Measurements from ENCODE around the gene IL21.

GRCh38 chr4:122668241-122668640, 47.4 kb upstream of the IL21 start:
- no peak for TF ChIP-seq CTCF (IDR thresholded peaks at IDR 0.05)
- no peak for TF ChIP-seq POLR2AphosphoS5 (IDR thresholded peaks at IDR 0.05; ENCODE audit: insufficient read depth in 1 of 2, low read depth in 1 of 2)
- no peak for TF ChIP-seq POLR2A (IDR thresholded peaks at IDR 0.05)

Measured in vagina (tissue), 2 donors.